ENCODE data around the gene TAC1.
A peak's percentile ranks its signal among the peaks of the same experiment; 100 is the strongest.

Gene TAC1

DNA sequence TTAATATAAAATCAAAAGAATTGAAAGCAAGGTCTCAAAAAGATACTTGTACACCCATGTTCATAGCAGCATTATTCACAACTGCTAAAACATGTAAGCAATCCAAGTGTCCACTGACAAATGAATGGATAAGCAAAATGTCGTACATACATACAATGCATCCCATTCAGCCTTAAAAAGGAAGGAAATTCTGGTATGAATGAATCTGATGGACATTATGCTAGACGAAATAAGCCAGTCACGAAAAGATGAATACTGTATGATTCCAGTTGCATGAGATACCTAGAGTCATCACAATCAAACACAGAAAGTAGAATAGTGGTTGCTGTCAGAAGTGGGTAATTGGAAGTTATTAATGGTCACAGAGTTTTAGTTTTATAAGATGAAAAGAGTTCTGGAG is 9.5 kb upstream of the TAC1 start:
- Histone ChIP-seq H3K27ac (ENCODE audit: poor library complexity, severe bottlenecking) (no peak overlapping the region), H3K4me1 (ENCODE audit: insufficient read depth, poor library complexity, severe bottlenecking) (no peaks in the 10 kb centered on the region), H3K9me3 (ENCODE audit: severe bottlenecking) (no peaks in the 10 kb centered on the region), H3K4me3 (ENCODE audit: severe bottlenecking) (no peak overlapping the region), H3K27me3 (ENCODE audit: insufficient read depth, poor library complexity, severe bottlenecking) (peaks cover 6% of the 10 kb centered on the region), H3K36me3 (ENCODE audit: low read depth) (no peaks in the 10 kb centered on the region)
- TF ChIP-seq, protein P1, sequence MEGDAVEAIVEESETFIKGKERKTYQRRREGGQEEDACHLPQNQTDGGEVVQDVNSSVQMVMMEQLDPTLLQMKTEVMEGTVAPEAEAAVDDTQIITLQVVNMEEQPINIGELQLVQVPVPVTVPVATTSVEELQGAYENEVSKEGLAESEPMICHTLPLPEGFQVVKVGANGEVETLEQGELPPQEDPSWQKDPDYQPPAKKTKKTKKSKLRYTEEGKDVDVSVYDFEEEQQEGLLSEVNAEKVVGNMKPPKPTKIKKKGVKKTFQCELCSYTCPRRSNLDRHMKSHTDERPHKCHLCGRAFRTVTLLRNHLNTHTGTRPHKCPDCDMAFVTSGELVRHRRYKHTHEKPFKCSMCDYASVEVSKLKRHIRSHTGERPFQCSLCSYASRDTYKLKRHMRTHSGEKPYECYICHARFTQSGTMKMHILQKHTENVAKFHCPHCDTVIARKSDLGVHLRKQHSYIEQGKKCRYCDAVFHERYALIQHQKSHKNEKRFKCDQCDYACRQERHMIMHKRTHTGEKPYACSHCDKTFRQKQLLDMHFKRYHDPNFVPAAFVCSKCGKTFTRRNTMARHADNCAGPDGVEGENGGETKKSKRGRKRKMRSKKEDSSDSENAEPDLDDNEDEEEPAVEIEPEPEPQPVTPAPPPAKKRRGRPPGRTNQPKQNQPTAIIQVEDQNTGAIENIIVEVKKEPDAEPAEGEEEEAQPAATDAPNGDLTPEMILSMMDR (IDR thresholded peaks at IDR 0.05; ENCODE audit: poor library complexity, severe bottlenecking) = no peak
- DNase-seq (ENCODE audit: low spot score) (no peak), ATAC-seq (ENCODE audit: low read depth) (no peak)

DNA sequence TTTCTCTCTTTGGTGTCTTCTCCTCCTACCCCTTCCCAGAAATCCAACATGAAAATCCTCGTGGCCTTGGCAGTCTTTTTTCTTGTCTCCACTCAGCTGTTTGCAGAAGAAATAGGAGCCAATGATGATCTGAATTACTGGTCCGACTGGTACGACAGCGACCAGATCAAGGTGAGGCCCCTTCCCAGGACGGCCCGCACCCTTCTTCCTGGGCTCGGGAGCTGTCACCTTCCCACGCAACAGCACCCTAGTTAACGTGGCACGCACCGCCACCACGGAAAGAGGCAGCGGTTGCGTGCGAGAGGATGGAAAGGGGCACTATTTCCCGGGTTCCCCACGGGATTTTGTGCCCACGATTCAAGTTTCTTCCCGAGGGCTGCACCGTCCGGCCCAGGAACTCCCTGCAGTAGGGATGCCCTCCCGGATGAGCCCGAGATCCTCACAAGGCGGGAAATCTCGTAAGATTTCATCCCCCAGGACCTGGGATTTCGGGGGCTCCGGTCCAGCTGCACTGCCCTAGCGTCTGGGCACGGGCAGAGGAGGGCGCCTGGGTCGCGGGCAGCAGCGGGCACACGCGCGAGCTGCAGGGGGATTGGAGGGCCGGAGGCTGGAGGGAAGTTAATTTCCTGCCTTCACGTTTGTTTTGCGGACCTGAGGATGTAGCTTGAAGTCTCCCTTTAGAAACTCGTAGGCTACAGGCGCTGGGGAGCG is 834 bp downstream of the TAC1 start:
- Histone ChIP-seq H3K4me3 (ENCODE audit: severe bottlenecking) (no peak overlapping the region), H3K9me3 (ENCODE audit: severe bottlenecking) (no peaks in the 10 kb centered on the region)
- peak; percentile 45; the same call in 2 of the 3 replicates for ATAC-seq (ENCODE audit: low read depth)

DNA sequence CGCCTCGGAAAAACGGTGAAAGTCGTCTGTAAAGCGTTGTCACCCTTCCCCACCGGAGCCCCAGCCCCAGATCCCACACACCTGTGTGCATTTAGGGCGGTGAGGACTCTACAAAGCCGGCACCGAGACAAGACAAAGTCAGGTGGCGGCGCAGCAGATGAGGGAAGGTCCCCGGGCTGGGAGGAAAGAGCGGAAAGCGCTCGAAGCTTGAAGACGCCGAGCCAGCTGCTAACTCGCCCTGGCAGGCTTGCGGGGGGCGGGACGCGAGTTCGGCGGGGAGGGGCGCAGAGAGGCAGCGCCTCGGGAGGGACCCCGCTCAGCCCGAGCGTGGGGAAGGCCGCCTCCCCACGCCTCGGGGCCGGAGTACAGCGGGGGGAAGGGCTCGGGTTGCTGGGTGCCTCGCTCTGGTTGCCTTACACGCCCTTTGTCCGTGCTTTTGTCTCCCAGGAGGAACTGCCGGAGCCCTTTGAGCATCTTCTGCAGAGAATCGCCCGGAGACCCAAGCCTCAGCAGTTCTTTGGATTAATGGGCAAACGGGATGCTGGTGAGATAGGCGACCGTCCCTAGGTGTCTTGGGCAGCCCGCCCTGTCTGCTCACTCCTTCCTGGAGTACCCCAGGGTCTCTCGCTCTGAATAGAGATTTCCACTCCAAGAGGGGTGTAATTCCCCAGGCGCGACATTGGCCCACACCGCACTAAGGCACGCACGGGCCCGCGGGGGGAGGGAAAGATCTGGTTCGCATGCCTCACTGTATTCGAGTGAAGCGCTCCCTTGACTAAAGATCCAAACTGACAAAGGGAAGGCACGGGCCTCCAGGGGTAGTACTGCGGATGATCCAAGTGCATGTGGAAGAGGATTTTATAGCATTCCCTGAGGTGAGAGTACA is 1.6 kb downstream of the TAC1 start:
- TF ChIP-seq, protein P1 (IDR thresholded peaks at IDR 0.05; ENCODE audit: poor library complexity, severe bottlenecking) = no peak
- Histone ChIP-seq H3K9me3 (ENCODE audit: severe bottlenecking) (no peaks in the 10 kb centered on the region), H3K36me3 (ENCODE audit: low read depth) (no peaks in the 10 kb centered on the region), H3K4me1 (ENCODE audit: insufficient read depth, poor library complexity, severe bottlenecking) (no peaks in the 10 kb centered on the region), H3K4me3 (ENCODE audit: severe bottlenecking) (no peak overlapping the region), H3K27me3 (ENCODE audit: insufficient read depth, poor library complexity, severe bottlenecking) (peaks cover 91% of the 10 kb centered on the region), H3K27ac (ENCODE audit: poor library complexity, severe bottlenecking) (no peak overlapping the region)
- DNase-seq (ENCODE audit: low spot score) (no peak), ATAC-seq (ENCODE audit: low read depth) (peak; percentile 27; the same call in 1 of the 3 replicates)

More for the DNA sequence above, 834 bp downstream of the TAC1 start:
- TF ChIP-seq, protein P1 (IDR thresholded peaks at IDR 0.05; ENCODE audit: poor library complexity, severe bottlenecking) = no peak
- H3K4me1 ChIP-seq (ENCODE audit: insufficient read depth, poor library complexity, severe bottlenecking) = no peaks in the 10 kb centered on the region
- peaks cover 97% of the 10 kb centered on the region for H3K27me3 ChIP-seq (ENCODE audit: insufficient read depth, poor library complexity, severe bottlenecking)
- DNase-seq (ENCODE audit: low spot score) = no peak
- H3K27ac ChIP-seq (ENCODE audit: poor library complexity, severe bottlenecking) = no peak overlapping the region
- H3K36me3 ChIP-seq (ENCODE audit: low read depth) = no peaks in the 10 kb centered on the region

DNA sequence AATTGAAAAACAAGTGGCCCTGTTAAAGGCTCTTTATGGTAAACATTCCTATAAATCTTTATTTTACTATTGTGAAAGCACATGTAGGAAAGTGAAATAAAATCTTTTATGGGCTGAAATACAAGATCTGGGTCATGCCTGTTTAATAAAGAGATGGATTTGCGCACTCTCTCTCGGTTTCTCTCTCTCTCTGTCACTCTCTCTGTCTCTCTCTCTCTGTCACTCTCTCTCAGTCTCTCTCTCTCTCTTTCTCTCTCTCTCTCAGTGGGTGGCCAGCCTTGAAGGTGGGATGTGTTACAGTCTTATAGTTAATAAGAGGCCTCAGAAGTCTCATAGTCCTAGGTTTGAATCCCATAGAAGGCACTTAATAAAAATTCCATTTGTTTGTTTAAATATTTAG is 2.4 kb downstream of the TAC1 start:
- H3K36me3 ChIP-seq (ENCODE audit: low read depth) = no peaks in the 10 kb centered on the region
- TF ChIP-seq, protein P1 (IDR thresholded peaks at IDR 0.05; ENCODE audit: poor library complexity, severe bottlenecking) = no peak
- no peak overlapping the region for H3K4me3 ChIP-seq (ENCODE audit: severe bottlenecking)
- no peaks in the 10 kb centered on the region for H3K9me3 ChIP-seq (ENCODE audit: severe bottlenecking)
- ATAC-seq (ENCODE audit: low read depth) (no peak), DNase-seq (ENCODE audit: low spot score) (no peak)
- no peak overlapping the region for H3K27ac ChIP-seq (ENCODE audit: poor library complexity, severe bottlenecking)
- H3K27me3 ChIP-seq (ENCODE audit: insufficient read depth, poor library complexity, severe bottlenecking) = peaks cover 83% of the 10 kb centered on the region
- H3K4me1 ChIP-seq (ENCODE audit: insufficient read depth, poor library complexity, severe bottlenecking) = no peaks in the 10 kb centered on the region

Data from RWPE2 (cell line).